Upper lobe of left lung (tissue), 6 donors: ENCODE measurements around the gene KRTDAP. TPM values are rescaled to one million over a fixed set of nuclear protein-coding genes. Genes with fewer than 3 reads are reported as not detected.

Experiments
- ATAC-seq, 2 donors: fragments of 200-7000 bp; cut with Tn5 transposase; one replicate each; pipeline ENCODE4 v1.9.1; 2022; ENCODE audit warnings: mild to moderate bottlenecking in 2 of 2, moderate library complexity in 2 of 2; ENCODE audit not compliant: low FRiP score in 2 of 2
- DNase-seq, 2 donors: peaks; one replicate each; pipeline ENCODE4 v3.0.0-alpha.2; 2019 to 2020
- H3K27ac ChIP-seq, 4 donors: fragments of 200-600 bp; sonication (generic); one replicate each; pipeline ENCODE4 v1.5.1; 2016 to 2019
- H3K27me3 ChIP-seq, 4 donors: fragments of 200-600 bp; sonication (generic); one replicate each; pipeline ENCODE4 v1.5.1; 2017 to 2019
- H3K36me3 ChIP-seq, 4 donors: fragments of 200-600 bp; sonication (generic); one replicate each; pipeline ENCODE4 v1.5.1; 2016 to 2019
- H3K4me1 ChIP-seq, 4 donors: fragments of 200-600 bp; sonication (generic); one replicate each; pipeline ENCODE4 v1.5.1; 2018 to 2019
- H3K4me3 ChIP-seq, 4 donors: fragments of 200-600 bp; sonication (generic); one replicate each; pipeline ENCODE4 v1.5.1; 2017 to 2019; ENCODE audit warnings: mild to moderate bottlenecking in 2 of 4, moderate library complexity in 1 of 4
- H3K9me3 ChIP-seq, 4 donors: fragments of 200-600 bp; sonication (generic); one replicate each; pipeline ENCODE4 v1.5.1; 2018 to 2019
- EP300 ChIP-seq, 4 donors: sonication (generic); formaldehyde crosslinking; IDR thresholded peaks; one replicate each; pipeline ENCODE4 v1.5.1; 2017; ENCODE audit warnings: antibody characterized with exemption in 4 of 4, control low read depth in 2 of 4
- POLR2A ChIP-seq, 4 donors: fragments of 450-650 bp; IDR thresholded peaks; one replicate each; pipeline ENCODE4 v1.5.1; 2016 to 2017; ENCODE audit warnings: antibody characterized with exemption in 4 of 4, mild to moderate bottlenecking in 2 of 4
- POLR2AphosphoS5 ChIP-seq, 2 donors: sonication (generic); formaldehyde crosslinking; IDR thresholded peaks; one replicate each; pipeline ENCODE4 v1.5.1; 2017; ENCODE audit warnings: antibody characterized with exemption in 2 of 2
- WGBS, 2 donors: methylation state at CpG; one replicate each; pipeline ENCODE4 v1.1.5; 2017 to 2018; 5-methylcytosine and 5-hydroxymethylcytosine counted together
- total RNA-seq, 6 donors: library from RNA; depleted of rRNA in 4 of 6; stranded (reverse); fragments of >200 nt in 4 of 6; gene quantifications; one replicate each; pipeline versions ENCODE4 v1.1.0 to v1.2.1, GENCODE V29; 2016 to 2021
- TF ChIP-seq, protein P1 (sequence below), 6 experiments: fragments of 450-650 bp in 4 of 6; fragments of 200-600 bp in 2 of 6; sonication (generic) in 2 of 6; IDR thresholded peaks; one replicate each; pipeline ENCODE4 v1.5.1; 2016 to 2019; ENCODE audit warnings: antibody characterized with exemption in 6 of 6
- donor health status: DM: no; HTN: no; CAD: no; lungs with moderate emphysema.
- donor health status: DM: no; HTN: yes; CAD: no; lungs with severe emphysema.

Gene KRTDAP
- total RNA-seq, 6 donors from 2014 or later = 0.61 TPM; not detected in 5

DNA sequence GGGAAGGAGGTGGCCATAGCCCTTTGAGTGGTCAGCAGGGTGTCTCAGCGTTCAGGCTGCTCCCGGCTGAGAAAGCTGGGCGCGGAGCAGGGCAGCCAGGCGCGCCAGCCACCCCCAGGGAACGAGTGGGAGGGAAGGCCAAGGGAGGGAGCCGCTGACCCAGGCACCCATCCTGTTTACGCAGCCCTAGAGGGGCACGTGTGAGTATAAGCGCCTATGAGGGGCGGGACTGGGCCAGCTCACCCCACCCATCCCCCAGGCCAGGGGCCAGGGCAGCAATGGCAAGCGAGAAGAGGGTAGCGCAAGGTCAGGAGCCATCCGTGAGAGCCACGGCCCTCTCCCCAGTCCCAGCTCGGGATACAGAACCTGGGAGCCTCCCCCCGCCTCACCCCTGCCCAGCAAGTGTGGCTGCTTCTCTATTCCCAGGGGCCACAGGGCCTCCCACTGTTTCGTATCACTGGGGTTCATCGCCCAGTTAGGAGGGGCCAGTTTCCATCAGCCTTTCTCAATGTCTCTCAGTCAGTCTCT, 24.1 kb upstream of the KRTDAP start:
- H3K4me1 ChIP-seq = peaks cover 7 to 23% (median 11%) of the 10 kb centered on the region in 4 donors
- no peaks in the 10 kb centered on the region for H3K27me3 ChIP-seq
- no peak overlapping the region for H3K27ac ChIP-seq
- 30% methylated on average over 12 to 20 of the region's 20 CpGs for WGBS, 2 donors
- TF ChIP-seq POLR2AphosphoS5 (IDR thresholded peaks at IDR 0.05) = no peak
- TF ChIP-seq POLR2A (IDR thresholded peaks at IDR 0.05) = no peak
- ATAC-seq = no peak
- no peaks in the 10 kb centered on the region for H3K9me3 ChIP-seq
- no peaks in the 10 kb centered on the region for H3K36me3 ChIP-seq
- DNase-seq = peak; percentile 27 to 65
- no peak overlapping the region for H3K4me3 ChIP-seq

DNA sequence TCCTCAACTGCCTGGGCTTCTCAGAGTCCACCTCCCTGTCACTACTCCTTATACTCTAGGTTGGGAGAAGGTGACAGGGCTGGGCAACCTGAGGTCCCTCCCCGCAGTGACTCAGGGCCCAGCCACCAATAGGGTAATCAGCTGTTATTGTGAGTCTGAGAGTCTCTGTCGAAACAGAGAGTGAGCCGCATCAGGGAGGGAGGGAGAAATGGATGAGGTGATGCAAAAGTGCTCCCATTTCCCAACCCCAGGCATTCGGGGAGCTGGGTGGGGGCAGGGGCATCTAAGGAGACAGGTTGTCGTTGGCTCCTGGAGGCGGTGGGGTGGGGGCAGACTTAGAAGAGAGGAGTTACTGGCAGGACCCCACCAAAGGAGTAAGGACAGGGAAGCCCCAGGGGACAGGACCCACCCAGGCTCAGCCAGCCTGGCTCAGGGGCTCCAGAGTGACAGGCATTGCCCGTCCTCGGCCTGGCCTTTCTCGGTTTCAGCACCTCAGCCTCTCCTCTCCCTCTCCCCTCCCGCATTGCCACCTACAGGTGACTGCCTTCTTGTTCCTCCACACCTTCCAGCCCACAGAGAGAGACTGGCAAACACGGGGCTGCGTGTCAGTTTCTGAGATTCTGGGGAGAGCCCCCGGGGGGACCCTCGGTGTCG, 23.5 kb upstream of the KRTDAP start, which contains the start of gene DMKN:
DMKN (minus strand) TSS at position 22 of the 654 bp plus-strand sequence. CDS start 174 bp downstream, outside the sequence.
- no peak within 1 kb of the TSS for H3K27ac ChIP-seq
- no peak for TF ChIP-seq EP300 (IDR thresholded peaks at IDR 0.05)
- TF ChIP-seq, protein P1, sequence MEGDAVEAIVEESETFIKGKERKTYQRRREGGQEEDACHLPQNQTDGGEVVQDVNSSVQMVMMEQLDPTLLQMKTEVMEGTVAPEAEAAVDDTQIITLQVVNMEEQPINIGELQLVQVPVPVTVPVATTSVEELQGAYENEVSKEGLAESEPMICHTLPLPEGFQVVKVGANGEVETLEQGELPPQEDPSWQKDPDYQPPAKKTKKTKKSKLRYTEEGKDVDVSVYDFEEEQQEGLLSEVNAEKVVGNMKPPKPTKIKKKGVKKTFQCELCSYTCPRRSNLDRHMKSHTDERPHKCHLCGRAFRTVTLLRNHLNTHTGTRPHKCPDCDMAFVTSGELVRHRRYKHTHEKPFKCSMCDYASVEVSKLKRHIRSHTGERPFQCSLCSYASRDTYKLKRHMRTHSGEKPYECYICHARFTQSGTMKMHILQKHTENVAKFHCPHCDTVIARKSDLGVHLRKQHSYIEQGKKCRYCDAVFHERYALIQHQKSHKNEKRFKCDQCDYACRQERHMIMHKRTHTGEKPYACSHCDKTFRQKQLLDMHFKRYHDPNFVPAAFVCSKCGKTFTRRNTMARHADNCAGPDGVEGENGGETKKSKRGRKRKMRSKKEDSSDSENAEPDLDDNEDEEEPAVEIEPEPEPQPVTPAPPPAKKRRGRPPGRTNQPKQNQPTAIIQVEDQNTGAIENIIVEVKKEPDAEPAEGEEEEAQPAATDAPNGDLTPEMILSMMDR (IDR thresholded peaks at IDR 0.05) = peak in 1 of 6 experiments; percentile 11
- H3K4me1 ChIP-seq = peaks cover 7 to 24% (median 11%) of the 10 kb centered on the region in 4 donors
- no peaks in the 10 kb centered on the region for H3K36me3 ChIP-seq
- DNase-seq = peak; percentile 38 to 44
- H3K9me3 ChIP-seq = no peaks in the 10 kb centered on the region
- H3K27me3 ChIP-seq = no peaks in the 10 kb centered on the region
- no peak within 1 kb of the TSS for H3K4me3 ChIP-seq
- ATAC-seq = no peak
- WGBS, 2 donors = 21 to 30% methylated on average over 14 to 15 of the region's 15 CpGs

DNA sequence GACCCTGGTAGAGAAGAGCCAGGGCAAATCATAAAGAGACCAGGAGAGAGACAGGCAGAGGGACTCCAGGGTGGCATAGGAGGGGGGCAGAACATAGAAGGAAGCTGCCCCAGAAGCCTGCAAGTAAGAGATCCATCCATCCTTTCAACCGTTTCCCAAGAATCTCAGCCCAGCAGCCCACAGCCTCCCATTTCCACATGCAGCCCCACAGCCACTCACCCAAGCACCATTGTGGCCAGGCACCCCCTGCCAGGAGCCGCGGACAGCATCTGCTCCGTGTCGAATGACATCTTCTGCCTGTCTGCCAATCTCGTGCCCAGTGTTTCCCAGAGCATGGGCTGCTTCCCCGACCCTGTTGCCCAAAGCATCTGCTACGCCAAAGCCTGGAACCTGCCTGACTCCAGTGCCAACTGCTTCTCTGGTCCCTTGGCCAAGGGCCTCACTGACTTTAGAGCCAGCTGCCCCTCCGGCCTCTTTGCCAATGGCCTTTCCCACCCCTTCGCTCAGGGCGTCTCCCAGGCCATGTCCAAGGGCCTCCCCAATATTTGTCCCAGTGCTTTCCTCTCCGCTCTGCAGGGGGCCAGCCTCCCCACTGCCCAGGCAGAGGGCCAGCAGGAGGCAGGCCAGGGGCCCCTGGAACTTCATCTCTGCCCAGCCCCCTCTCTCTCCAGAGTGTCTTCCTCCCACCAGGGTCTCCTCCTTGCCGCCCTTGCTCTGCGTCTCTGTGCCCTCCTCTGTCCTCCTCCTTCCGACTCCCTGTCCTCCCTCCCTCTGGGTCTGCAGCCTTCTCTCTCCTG, 22.8 kb upstream of the KRTDAP start:
- WGBS, 2 donors = 79 to 84% methylated on average over 11 to 15 of the region's 15 CpGs
- Histone ChIP-seq H3K27me3 (no peaks in the 10 kb centered on the region), H3K27ac (no peak overlapping the region), H3K36me3 (no peaks in the 10 kb centered on the region), H3K9me3 (no peaks in the 10 kb centered on the region), H3K4me3 (no peak overlapping the region), H3K4me1 (peaks cover 7 to 24% (median 11%) of the 10 kb centered on the region in 4 donors)
- no peak for TF ChIP-seq POLR2A (IDR thresholded peaks at IDR 0.05)
- TF ChIP-seq, protein P1 (IDR thresholded peaks at IDR 0.05) = no peak
- TF ChIP-seq POLR2AphosphoS5 (IDR thresholded peaks at IDR 0.05) = no peak
- no peak for TF ChIP-seq EP300 (IDR thresholded peaks at IDR 0.05)
- DNase-seq = peak in 1 of 2 donors; percentile 50
- ATAC-seq = no peak

DNA sequence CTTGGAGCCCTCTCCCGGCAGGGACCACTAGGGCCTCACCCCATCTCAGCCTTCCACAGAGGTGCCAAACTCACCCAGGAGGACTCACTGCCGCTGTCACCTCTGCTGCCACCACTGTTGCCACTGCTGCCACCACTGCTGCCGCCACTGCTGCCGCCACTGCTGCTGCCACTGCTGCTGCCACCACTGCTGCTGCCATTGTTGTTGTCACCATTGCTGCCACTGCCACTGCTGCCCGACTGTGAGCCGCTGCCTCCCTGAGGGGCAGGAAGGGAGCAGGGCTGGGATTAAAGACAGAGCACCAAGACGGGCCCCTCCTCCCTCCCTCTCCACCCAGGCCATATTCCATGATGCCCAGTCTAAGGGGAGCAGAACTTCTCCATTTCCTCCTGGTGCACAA, 21.1 kb upstream of the KRTDAP start:
- H3K36me3 ChIP-seq = no peaks in the 10 kb centered on the region
- no peaks in the 10 kb centered on the region for H3K27me3 ChIP-seq
- 68 to 83% methylated on average over 5 to 7 of the region's 7 CpGs for WGBS, 2 donors
- no peak for DNase-seq
- TF ChIP-seq, protein P1 (IDR thresholded peaks at IDR 0.05) = no peak
- TF ChIP-seq EP300 (IDR thresholded peaks at IDR 0.05) (no peak), POLR2A (IDR thresholded peaks at IDR 0.05) (no peak), POLR2AphosphoS5 (IDR thresholded peaks at IDR 0.05) (no peak)
- H3K27ac ChIP-seq = no peak overlapping the region
- ATAC-seq = no peak
- H3K4me1 ChIP-seq = peaks cover 7 to 24% (median 11%) of the 10 kb centered on the region in 4 donors
- no peak overlapping the region for H3K4me3 ChIP-seq
- H3K9me3 ChIP-seq = no peaks in the 10 kb centered on the region

DNA sequence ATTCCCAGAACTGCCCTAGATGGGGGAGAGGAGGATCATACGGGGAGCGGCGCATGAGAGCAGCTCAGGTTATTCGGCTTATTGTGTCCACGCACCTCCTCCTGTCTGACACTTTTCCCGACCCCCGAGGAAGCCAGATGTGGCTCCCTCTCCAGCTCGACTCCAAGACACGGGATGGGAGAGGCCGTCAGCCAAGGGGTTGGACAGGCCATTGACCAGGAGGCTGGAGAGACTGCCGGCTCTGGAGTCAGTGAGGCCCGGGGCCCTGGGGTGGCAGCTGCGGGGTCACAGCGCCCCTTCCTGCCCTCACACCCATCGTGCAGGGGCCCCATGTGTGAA, 20.3 kb upstream of the KRTDAP start:
- Histone ChIP-seq H3K27me3 (no peaks in the 10 kb centered on the region), H3K27ac (peak overlapping the region in 3 of 4 donors; percentile 75 to 81 (median 77)), H3K36me3 (no peaks in the 10 kb centered on the region), H3K9me3 (no peaks in the 10 kb centered on the region), H3K4me1 (peaks cover 7 to 24% (median 11%) of the 10 kb centered on the region in 4 donors), H3K4me3 (peak overlapping the region in 3 of 4 donors; percentile 42 to 48 (median 45))
- 14% methylated on average over 12 of the region's 15 CpGs; no CpG with 5 or more reads in 1 of the 2 donors for WGBS, 2 donors
- peak in 1 of 2 donors; percentile 11 for ATAC-seq
- DNase-seq = no peak
- TF ChIP-seq POLR2AphosphoS5 (IDR thresholded peaks at IDR 0.05) (no peak), POLR2A (IDR thresholded peaks at IDR 0.05) (no peak), EP300 (IDR thresholded peaks at IDR 0.05) (no peak)
- TF ChIP-seq, protein P1 (IDR thresholded peaks at IDR 0.05) = peak in 1 of 6 experiments; percentile 11
